Mesenchymal stem cell (in vitro differentiated cells and primary cell): ENCODE data around the gene HAUS6.
A peak's percentile ranks its signal among the peaks of the same experiment; 100 is the strongest.

Source experiments
- DNase-seq: peaks from one replicate; pipeline ENCODE4 v3.0.0-alpha.2; 2013
- H2AFZ ChIP-seq: one replicate; pipeline ENCODE4 v1.6.1; 2013; ENCODE audit warnings: low read depth, mild to moderate bottlenecking, control low read depth, inconsistent platforms, low read length, moderate library complexity
- H2AK5ac ChIP-seq: 2 replicates; pipeline ENCODE4 v1.6.1; 2013; ENCODE audit warnings: low read length, moderate library complexity, mild to moderate bottlenecking, inconsistent platforms; ENCODE audit not compliant: severe bottlenecking
- H2BK120ac ChIP-seq: one replicate; pipeline ENCODE4 v1.6.1; 2013; ENCODE audit warnings: low read depth, mild to moderate bottlenecking, inconsistent platforms, low read length, moderate library complexity
- H2BK12ac ChIP-seq, 2 experiments: one replicate each; pipeline ENCODE4 v1.6.1; 2013; ENCODE audit warnings: inconsistent platforms in 2 of 2, low read length in 2 of 2, mild to moderate bottlenecking in 2 of 2, moderate library complexity in 2 of 2, control low read depth in 1 of 2
- H2BK15ac ChIP-seq: one replicate; pipeline ENCODE4 v1.6.1; 2013; ENCODE audit warnings: mild to moderate bottlenecking, low read depth, inconsistent platforms; ENCODE audit not compliant: poor library complexity, severe bottlenecking
- H2BK5ac ChIP-seq: 2 replicates; pipeline ENCODE4 v1.6.1; 2013; ENCODE audit warnings: low read depth, mild to moderate bottlenecking, low read length, control low read depth, inconsistent platforms; ENCODE audit not compliant: poor library complexity, severe bottlenecking
- H3K14ac ChIP-seq, 2 experiments: one replicate each; pipeline ENCODE4 v1.6.1; 2013; ENCODE audit warnings: inconsistent platforms in 2 of 2, low read length in 2 of 2, control low read depth in 1 of 2, mild to moderate bottlenecking in 1 of 2, moderate library complexity in 1 of 2
- H3K18ac ChIP-seq, 2 experiments: one replicate each; pipeline ENCODE4 v1.6.1; 2013; ENCODE audit warnings: inconsistent platforms in 2 of 2, low read length in 2 of 2, control low read depth in 1 of 2, low read depth in 1 of 2, mild to moderate bottlenecking in 1 of 2
- H3K23ac ChIP-seq, 2 experiments: one replicate each; pipeline ENCODE4 v1.6.1; 2013; ENCODE audit warnings: inconsistent platforms in 2 of 2, low read length in 2 of 2, mild to moderate bottlenecking in 2 of 2, moderate library complexity in 2 of 2, control low read depth in 1 of 2
- H3K27ac ChIP-seq: 2 replicates; pipeline ENCODE4 v1.5.1; 2013; ENCODE audit warnings: mild to moderate bottlenecking, moderate library complexity, low read length, control low read depth, inconsistent platforms; ENCODE audit not compliant: poor library complexity, severe bottlenecking
- H3K27me3 ChIP-seq, 2 experiments: 2 replicates each; pipeline versions ENCODE4 v1.6.1 to v1.7.0; 2013; ENCODE audit warnings: low read length in 2 of 2, mild to moderate bottlenecking in 2 of 2, moderate library complexity in 2 of 2, control low read depth in 1 of 2, inconsistent platforms in 1 of 2; ENCODE audit not compliant: control insufficient read depth in 1 of 2, insufficient read depth in 1 of 2
- H3K36me3 ChIP-seq, 2 experiments: 2 replicates each; pipeline versions ENCODE4 v1.6.1 to v1.7.0; 2013; ENCODE audit warnings: low read length in 2 of 2, control low read depth in 1 of 2, inconsistent platforms in 1 of 2, low read depth in 1 of 2, mild to moderate bottlenecking in 1 of 2; ENCODE audit not compliant: insufficient read depth in 2 of 2, control insufficient read depth in 1 of 2
- H3K4ac ChIP-seq, 2 experiments: one replicate each; pipeline ENCODE4 v1.6.1; 2013; ENCODE audit warnings: inconsistent platforms in 2 of 2, low read length in 2 of 2, mild to moderate bottlenecking in 2 of 2, moderate library complexity in 2 of 2, control low read depth in 1 of 2, low read depth in 1 of 2
- H3K4me1 ChIP-seq: 2 replicates; pipeline ENCODE4 v1.6.1; 2013; ENCODE audit warnings: low read depth, low read length, control low read depth; ENCODE audit not compliant: control insufficient read depth, insufficient read depth
- H3K4me2 ChIP-seq: 2 replicates; pipeline ENCODE4 v1.6.1; 2013; ENCODE audit warnings: low read length, mild to moderate bottlenecking, inconsistent platforms; ENCODE audit not compliant: poor library complexity, severe bottlenecking
- H3K4me3 ChIP-seq, 2 experiments: 2 replicates each; pipeline versions ENCODE4 v1.5.1 to v1.7.0; 2013; ENCODE audit warnings: low read length in 2 of 2, mild to moderate bottlenecking in 2 of 2, control low read depth in 1 of 2, low read depth in 1 of 2; ENCODE audit not compliant: insufficient read depth in 1 of 2
- H3K79me1 ChIP-seq: replicated peaks from 2 replicates; pipeline ENCODE4 v1.6.1; 2013; ENCODE audit warnings: mild to moderate bottlenecking, control low read depth, low read length, inconsistent platforms; ENCODE audit not compliant: poor library complexity, severe bottlenecking
- H3K9ac ChIP-seq: 2 replicates; pipeline ENCODE4 v1.7.0; 2013; ENCODE audit warnings: mild to moderate bottlenecking, low read length, moderate library complexity
- H3K9me3 ChIP-seq: 2 replicates; pipeline ENCODE4 v1.7.0; 2013; ENCODE audit warnings: mild to moderate bottlenecking, low read length; ENCODE audit not compliant: control insufficient read depth
- H4K8ac ChIP-seq: one replicate; pipeline ENCODE4 v1.6.1; 2013; ENCODE audit warnings: inconsistent platforms, mild to moderate bottlenecking, low read length, moderate library complexity
- H4K91ac ChIP-seq: one replicate; pipeline ENCODE4 v1.6.1; 2013; ENCODE audit warnings: mild to moderate bottlenecking, low read length, inconsistent platforms
- WGBS: methylation state at CpG from one replicate; pipeline ENCODE4 v1.1.7; 2013; ENCODE audit warnings: mixed read lengths; 5-methylcytosine and 5-hydroxymethylcytosine counted together

The HAUS6 gene

GRCh38 chr9:19074229-19074628 lies 28.5 kb downstream of the HAUS6 start:
- no peaks in the 10 kb centered on the region for H3K27me3 ChIP-seq
- no peak overlapping the region for H3K18ac ChIP-seq
- H2BK120ac ChIP-seq = no peak overlapping the region
- H3K27ac ChIP-seq = no peak overlapping the region
- H2AK5ac ChIP-seq = no peak overlapping the region
- H4K91ac ChIP-seq = no peak overlapping the region
- no peak overlapping the region for H3K23ac ChIP-seq
- H3K36me3 ChIP-seq = peaks cover 44 to 82% of the 10 kb centered on the region in 2 experiments
- no peaks in the 10 kb centered on the region for H3K9me3 ChIP-seq
- H2BK12ac ChIP-seq = no peak overlapping the region
- H3K4me2 ChIP-seq = no peak overlapping the region
- peaks cover 15% of the 10 kb centered on the region for H3K79me1 ChIP-seq
- H2BK5ac ChIP-seq = no peak overlapping the region
- no peaks in the 10 kb centered on the region for H3K4me1 ChIP-seq
- no peak overlapping the region for H3K9ac ChIP-seq
- no peak overlapping the region for H3K4me3 ChIP-seq
- no peak overlapping the region for H3K14ac ChIP-seq
- H2BK15ac ChIP-seq = no peak overlapping the region
- H4K8ac ChIP-seq = no peak overlapping the region
- no peak overlapping the region for H2AFZ ChIP-seq
- DNase-seq = no peak
- WGBS = 88% methylated on average over 1 of the region's 2 CpGs
- H3K4ac ChIP-seq = no peak overlapping the region

- H3K23ac ChIP-seq = no peak overlapping the region
- no peak overlapping the region for H3K4me2 ChIP-seq
- no peak overlapping the region for H2BK12ac ChIP-seq
- H3K18ac ChIP-seq = no peak overlapping the region
- no peak overlapping the region for H2BK5ac ChIP-seq
- no peak overlapping the region for H2AK5ac ChIP-seq
- H3K27me3 ChIP-seq = no peaks in the 10 kb centered on the region
- H2BK15ac ChIP-seq = no peak overlapping the region
- no peak overlapping the region for H3K4ac ChIP-seq
- peaks cover 8% of the 10 kb centered on the region for H3K79me1 ChIP-seq
- no peak for DNase-seq
- no peak overlapping the region for H3K4me3 ChIP-seq
- no peaks in the 10 kb centered on the region for H3K4me1 ChIP-seq
- H4K8ac ChIP-seq = no peak overlapping the region
- H2AFZ ChIP-seq = no peak overlapping the region
- H4K91ac ChIP-seq = no peak overlapping the region
- H3K14ac ChIP-seq = no peak overlapping the region
- no peaks in the 10 kb centered on the region for H3K9me3 ChIP-seq
- peaks cover 8 to 57% of the 10 kb centered on the region in 2 experiments for H3K36me3 ChIP-seq
- no peak overlapping the region for H3K9ac ChIP-seq
- H2BK120ac ChIP-seq = no peak overlapping the region
- no peak overlapping the region for H3K27ac ChIP-seq
Observed at GRCh38 chr9:19057033-19057432, 45.7 kb downstream of the HAUS6 start.

- H3K4ac ChIP-seq = no peak overlapping the region
- no peak overlapping the region for H2BK5ac ChIP-seq
- peak overlapping the region; percentile 93 for H3K9ac ChIP-seq
- peak overlapping the region in 1 of 2 experiments; percentile 89 for H3K4me3 ChIP-seq
- H3K18ac ChIP-seq = no peak overlapping the region
- no peak overlapping the region for H4K91ac ChIP-seq
- H3K9me3 ChIP-seq = no peaks in the 10 kb centered on the region
- no peak overlapping the region for H4K8ac ChIP-seq
- H3K14ac ChIP-seq = no peak overlapping the region
- H3K23ac ChIP-seq = no peak overlapping the region
- H2BK15ac ChIP-seq = no peak overlapping the region
- H3K4me1 ChIP-seq = peaks cover 7% of the 10 kb centered on the region
- H3K4me2 ChIP-seq = peak overlapping the region; percentile 72
- H3K79me1 ChIP-seq = peaks cover 2% of the 10 kb centered on the region
- no peak for DNase-seq
- H3K27me3 ChIP-seq = no peaks in the 10 kb centered on the region
- H2AFZ ChIP-seq = no peak overlapping the region
- H3K36me3 ChIP-seq = peaks cover 3 to 18% of the 10 kb centered on the region in 2 experiments
- H2AK5ac ChIP-seq = no peak overlapping the region
- H2BK12ac ChIP-seq = no peak overlapping the region
- no peak overlapping the region for H2BK120ac ChIP-seq
- 49% methylated on average over 4 of the region's 12 CpGs for WGBS
- no peak overlapping the region for H3K27ac ChIP-seq
Observed at GRCh38 chr9:19050637-19051591, 51.8 kb downstream of the HAUS6 start.

- no peak overlapping the region for H4K8ac ChIP-seq
- H3K9ac ChIP-seq = peak overlapping the region; percentile 93
- H2BK120ac ChIP-seq = no peak overlapping the region
- H2AK5ac ChIP-seq = no peak overlapping the region
- H3K4me3 ChIP-seq = peak overlapping the region; percentile 88 to 89
- no peak overlapping the region for H2BK15ac ChIP-seq
- H3K23ac ChIP-seq = no peak overlapping the region
- H3K4me2 ChIP-seq = peak overlapping the region; percentile 72
- peak overlapping the region in 1 of 2 experiments; percentile 97 for H3K18ac ChIP-seq
- no peaks in the 10 kb centered on the region for H3K27me3 ChIP-seq
- H2AFZ ChIP-seq = no peak overlapping the region
- peaks cover 2% of the 10 kb centered on the region for H3K79me1 ChIP-seq
- no peak overlapping the region for H2BK5ac ChIP-seq
- H2BK12ac ChIP-seq = no peak overlapping the region
- peaks cover 7% of the 10 kb centered on the region for H3K4me1 ChIP-seq
- WGBS = 1% methylated on average over 33 of the region's 33 CpGs
- no peaks in the 10 kb centered on the region for H3K9me3 ChIP-seq
- peak overlapping the region; percentile 78 for H3K27ac ChIP-seq
- H4K91ac ChIP-seq = no peak overlapping the region
- H3K4ac ChIP-seq = peak overlapping the region; percentile 42 to 92
- H3K14ac ChIP-seq = no peak overlapping the region
- DNase-seq = peak; percentile 55
- peaks cover 3 to 14% of the 10 kb centered on the region in 2 experiments for H3K36me3 ChIP-seq
Observed at GRCh38 chr9:19049917-19050636, 52.6 kb downstream of the HAUS6 start.
